GM12878 (cell line): Measurements from ENCODE around the gene RBM6. TPM values are rescaled to one million over a fixed set of nuclear protein-coding genes. Genes with fewer than 3 reads are reported as not detected.

ENCODE experiments used
- ATF2 ChIP-seq: IDR thresholded peaks from 2 replicates; pipeline ENCODE4 v1.6.1; 2012; ENCODE audit warnings: low read length, inconsistent platforms
- ATF7 ChIP-seq: fragments of 450-650 bp; IDR thresholded peaks from 2 replicates; pipeline ENCODE4 v1.6.1; 2016; ENCODE audit warnings: low read depth, mild to moderate bottlenecking
- CHD1 ChIP-seq: IDR thresholded peaks from 2 replicates; pipeline ENCODE4 v1.6.1; 2012; ENCODE audit warnings: low read depth, low read length, improper control_type of control experiment
- CREB1 ChIP-seq: IDR thresholded peaks from 2 replicates; pipeline ENCODE4 v1.6.1; 2012; ENCODE audit warnings: low read depth, mild to moderate bottlenecking, inconsistent platforms
- FOS ChIP-seq: IDR thresholded peaks from 3 replicates; pipeline ENCODE4 v1.6.1; 2011; ENCODE audit warnings: borderline replicate concordance; ENCODE audit not compliant: insufficient read length; ENCODE audit errors: extremely low read depth
- MEF2A ChIP-seq: IDR thresholded peaks from 2 replicates; pipeline ENCODE4 v1.6.1; 2011; ENCODE audit warnings: low read depth, mild to moderate bottlenecking, low read length, moderate library complexity; ENCODE audit not compliant: insufficient read depth
- MEF2B ChIP-seq: fragments of 450-650 bp; IDR thresholded peaks from 2 replicates; pipeline ENCODE4 v1.6.1; 2018; ENCODE audit warnings: mild to moderate bottlenecking, moderate library complexity; ENCODE audit not compliant: partially characterized antibody, poor library complexity, severe bottlenecking
- MTA2 ChIP-seq: fragments of 450-650 bp; IDR thresholded peaks from 2 replicates; pipeline ENCODE4 v1.6.1; 2016; ENCODE audit warnings: low read depth, mild to moderate bottlenecking, moderate library complexity
- MXI1 ChIP-seq: fragments of 150-350 bp; IDR thresholded peaks from 2 replicates; pipeline ENCODE4 v1.6.1; 2011; ENCODE audit warnings: low read depth, mild to moderate bottlenecking, inconsistent platforms, low read length, improper control_type of control experiment
- MYC ChIP-seq: IDR thresholded peaks from 2 replicates; pipeline ENCODE4 v1.6.1; 2011; ENCODE audit warnings: mild to moderate bottlenecking, low read length, moderate library complexity, inconsistent platforms; ENCODE audit not compliant: insufficient read depth, insufficient replicate concordance, insufficient read length, severe bottlenecking
- NFXL1 ChIP-seq: fragments of 450-650 bp; IDR thresholded peaks from 2 replicates; pipeline ENCODE4 v1.6.1; 2017; ENCODE audit warnings: antibody characterized with exemption, mild to moderate bottlenecking, borderline replicate concordance
- NR2F1 ChIP-seq: fragments of 450-650 bp; conservative IDR thresholded peaks from 2 replicates; pipeline ENCODE4 v1.6.1; 2017; ENCODE audit warnings: mild to moderate bottlenecking
- PAX5 ChIP-seq: IDR thresholded peaks from 2 replicates; pipeline ENCODE4 v1.6.1; 2011; ENCODE audit warnings: low read depth, low read length, borderline replicate concordance
- POLR2AphosphoS5 ChIP-seq: IDR thresholded peaks from 2 replicates; pipeline ENCODE4 v1.6.1; 2011; ENCODE audit warnings: mild to moderate bottlenecking, low read length, inconsistent platforms
- RELA ChIP-seq: fragments of 450-650 bp; IDR thresholded peaks from 2 replicates; pipeline ENCODE4 v1.8.0; 2014; ENCODE audit warnings: borderline replicate concordance; ENCODE audit not compliant: partially characterized antibody
- RELB ChIP-seq: fragments of 450-650 bp; IDR thresholded peaks from 2 replicates; pipeline ENCODE4 v1.6.1; 2017; ENCODE audit warnings: low read depth, mild to moderate bottlenecking, moderate library complexity
- RUNX3 ChIP-seq: IDR thresholded peaks from 2 replicates; pipeline ENCODE4 v1.6.1; 2012; ENCODE audit warnings: low read length, inconsistent platforms
- SIN3A ChIP-seq: IDR thresholded peaks from 2 replicates; pipeline ENCODE4 v1.6.1; 2012; ENCODE audit warnings: low read depth, low read length, improper control_type of control experiment
- SMARCA5 ChIP-seq: fragments of 450-650 bp; IDR thresholded peaks from 2 replicates; pipeline ENCODE4 v1.6.1; 2017; ENCODE audit warnings: mild to moderate bottlenecking
- SMC3 ChIP-seq: IDR thresholded peaks from 2 replicates; pipeline ENCODE4 v1.6.1; 2011; ENCODE audit warnings: low read length, improper control_type of control experiment, borderline replicate concordance
- SPI1 ChIP-seq: IDR thresholded peaks from 2 replicates; pipeline ENCODE4 v1.6.1; 2011; ENCODE audit warnings: low read depth, mild to moderate bottlenecking, low read length, moderate library complexity, borderline replicate concordance; ENCODE audit not compliant: insufficient read depth
- SUZ12 ChIP-seq: fragments of 200-600 bp; sonication (generic); IDR thresholded peaks from one replicate; pipeline ENCODE4 v1.6.1; 2018; ENCODE audit warnings: antibody characterized with exemption, mild to moderate bottlenecking; ENCODE audit not compliant: unreplicated experiment
- TAF1 ChIP-seq: IDR thresholded peaks from 2 replicates; pipeline ENCODE4 v1.6.1; 2011; ENCODE audit warnings: mild to moderate bottlenecking, low read depth, low read length, borderline replicate concordance
- TBL1XR1 ChIP-seq: IDR thresholded peaks from 2 replicates; pipeline ENCODE4 v1.6.1; 2012; ENCODE audit warnings: low read depth, low read length, improper control_type of control experiment
- ZBED1 ChIP-seq: IDR thresholded peaks from 2 replicates; pipeline ENCODE4 v1.6.1; 2016; ENCODE audit warnings: borderline replicate concordance
- ZNF207 ChIP-seq: fragments of 450-650 bp; IDR thresholded peaks from 2 replicates; pipeline ENCODE4 v1.6.1; 2014; ENCODE audit warnings: antibody characterized with exemption, mild to moderate bottlenecking, borderline replicate concordance
- ZSCAN29 ChIP-seq: fragments of 450-650 bp; IDR thresholded peaks from 2 replicates; pipeline ENCODE4 v1.6.1; 2017; ENCODE audit warnings: mild to moderate bottlenecking, moderate library complexity
- polyA plus RNA-seq, 11 experiments: library from polyadenylated mRNA; depleted of rRNA in 4 of 11; unstranded in 6 of 11; stranded (reverse) in 5 of 11; fragments of >200 nt; fragmentation: Nextera tagmentation in 4 of 11; fragmentation: Illumina TruSeq in 1 of 11; extraction: Ambion mirVana in 4 of 11; extraction: Trizol in 1 of 11; gene quantifications; 1 replicate in 1 of 11; 2 replicates in 10 of 11; pipeline versions ENCODE4 v1.2.1 to v1.2.3, GENCODE V29; 2011 to 2016; ENCODE audit warnings: inconsistent platforms in 2 of 11, missing spikeins in 2 of 11, low read depth in 1 of 11
- total RNA-seq, 4 experiments: library from RNA; depleted of rRNA in 3 of 4; stranded (reverse); fragments of >200 nt in 3 of 4; fragmentation: Illumina TruSeq in 1 of 4; extraction: Trizol in 1 of 4; gene quantifications; 2 replicates each; pipeline versions ENCODE4 v1.2.1 to v1.2.3, GENCODE V29; 2013 to 2021
- TF ChIP-seq, protein P1 (sequence below): IDR thresholded peaks from 2 replicates; pipeline ENCODE4 v1.6.1; 2011; ENCODE audit warnings: borderline replicate concordance, low read depth, mild to moderate bottlenecking, moderate library complexity, low read length; ENCODE audit not compliant: insufficient read depth, poor library complexity, severe bottlenecking

RBM6 gene
- total and polyA plus RNA-seq, 10 of the 15 experiments (the other 5 are each of a cell fraction or from before 2014, with no cell fraction given), result 45.3 to 103 (median 81.3) TPM

DNA sequence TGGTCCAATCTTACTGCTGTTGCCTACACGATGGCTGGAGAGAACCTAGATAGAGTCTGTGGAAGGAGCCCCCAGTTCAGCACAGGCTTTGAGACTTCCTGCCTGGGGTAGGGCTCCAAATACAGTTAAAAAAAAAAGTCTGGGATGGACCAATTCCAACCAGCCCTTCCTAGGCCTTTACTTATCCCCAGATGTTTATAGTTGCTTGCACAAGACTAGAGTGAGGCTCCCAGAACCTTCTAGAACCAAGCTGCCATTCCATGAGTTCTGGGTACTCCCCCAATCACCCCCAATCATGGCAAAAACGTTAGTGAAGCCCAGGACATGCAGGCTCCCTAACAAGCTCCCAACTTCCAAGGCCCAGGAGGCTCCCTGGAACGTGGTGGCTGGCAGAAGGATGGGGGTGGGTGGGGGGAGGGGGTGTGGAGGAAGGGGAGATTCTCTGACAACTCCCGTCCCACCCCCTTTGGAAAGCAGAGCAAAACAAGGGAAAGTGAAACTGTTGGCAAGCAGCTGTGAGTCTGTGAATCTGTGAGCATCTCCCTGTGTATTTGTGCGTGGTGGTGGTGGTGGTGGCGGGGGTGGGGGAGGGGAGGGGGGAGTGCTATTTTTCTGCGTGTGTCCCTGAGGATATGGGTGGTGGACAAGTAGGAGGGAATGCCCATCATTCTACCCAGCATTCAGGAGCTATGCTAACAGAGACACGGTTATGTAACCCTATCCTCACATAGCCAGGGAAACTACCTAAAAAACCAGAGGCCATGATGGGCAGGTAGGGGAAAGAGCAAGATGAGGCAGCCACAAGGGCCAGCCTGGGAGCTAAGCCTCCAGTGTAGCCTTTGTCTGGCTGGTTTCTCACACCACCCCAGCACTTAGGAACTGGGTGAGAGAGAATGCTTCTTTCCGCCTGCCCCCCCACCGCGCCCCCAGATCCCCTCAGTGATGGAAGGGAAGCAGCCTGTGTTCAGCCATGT lies 38.3 kb upstream of the RBM6 start (continued):
- TF ChIP-seq RELB (no peak), FOS (no peak), SMC3 (no peak), MEF2B (no peak), ZBED1 (no peak), SIN3A (no peak), NR2F1 (no peak), SUZ12 (no peak), ATF7 (no peak), PAX5 (no peak), MTA2 (no peak), TAF1 (no peak), NFXL1 (no peak), MEF2A (no peak), RUNX3 (peak; percentile 37; the same call in 1 of the 2 replicates), CHD1 (no peak), RELA (peak; percentile 29), POLR2AphosphoS5 (no peak), ZSCAN29 (no peak), TBL1XR1 (no peak), CREB1 (no peak), SPI1 (no peak), MXI1 (no peak), ZNF207 (no peak), MYC (no peak), ATF2 (no peak), SMARCA5 (no peak)
- TF ChIP-seq, protein P1, sequence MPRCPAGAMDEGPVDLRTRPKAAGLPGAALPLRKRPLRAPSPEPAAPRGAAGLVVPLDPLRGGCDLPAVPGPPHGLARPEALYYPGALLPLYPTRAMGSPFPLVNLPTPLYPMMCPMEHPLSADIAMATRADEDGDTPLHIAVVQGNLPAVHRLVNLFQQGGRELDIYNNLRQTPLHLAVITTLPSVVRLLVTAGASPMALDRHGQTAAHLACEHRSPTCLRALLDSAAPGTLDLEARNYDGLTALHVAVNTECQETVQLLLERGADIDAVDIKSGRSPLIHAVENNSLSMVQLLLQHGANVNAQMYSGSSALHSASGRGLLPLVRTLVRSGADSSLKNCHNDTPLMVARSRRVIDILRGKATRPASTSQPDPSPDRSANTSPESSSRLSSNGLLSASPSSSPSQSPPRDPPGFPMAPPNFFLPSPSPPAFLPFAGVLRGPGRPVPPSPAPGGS, result no peak
